ENCODE data around the gene MTCH2.

MTCH2 gene

DNA sequence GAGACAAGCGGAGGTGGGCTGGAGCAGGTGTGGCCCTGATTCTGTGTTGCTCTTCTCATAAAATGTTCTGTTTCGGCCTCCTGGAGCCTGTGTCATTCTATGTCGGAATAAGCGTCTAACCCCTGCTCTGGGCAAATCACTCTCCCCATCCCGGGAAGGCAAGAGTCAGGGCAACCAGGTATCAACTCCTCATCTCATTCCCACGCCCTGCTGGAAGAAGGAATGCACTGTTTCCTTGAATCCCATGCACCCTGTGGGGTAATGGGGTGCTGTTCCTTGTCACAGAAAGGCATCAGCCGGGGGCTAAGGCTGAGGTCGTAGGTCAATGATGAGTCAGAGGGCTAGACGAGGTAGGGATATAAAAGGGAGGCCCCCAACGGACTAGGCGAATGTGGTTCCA is 53.2 kb downstream of the MTCH2 start:
- no peak for DNase-seq

DNA sequence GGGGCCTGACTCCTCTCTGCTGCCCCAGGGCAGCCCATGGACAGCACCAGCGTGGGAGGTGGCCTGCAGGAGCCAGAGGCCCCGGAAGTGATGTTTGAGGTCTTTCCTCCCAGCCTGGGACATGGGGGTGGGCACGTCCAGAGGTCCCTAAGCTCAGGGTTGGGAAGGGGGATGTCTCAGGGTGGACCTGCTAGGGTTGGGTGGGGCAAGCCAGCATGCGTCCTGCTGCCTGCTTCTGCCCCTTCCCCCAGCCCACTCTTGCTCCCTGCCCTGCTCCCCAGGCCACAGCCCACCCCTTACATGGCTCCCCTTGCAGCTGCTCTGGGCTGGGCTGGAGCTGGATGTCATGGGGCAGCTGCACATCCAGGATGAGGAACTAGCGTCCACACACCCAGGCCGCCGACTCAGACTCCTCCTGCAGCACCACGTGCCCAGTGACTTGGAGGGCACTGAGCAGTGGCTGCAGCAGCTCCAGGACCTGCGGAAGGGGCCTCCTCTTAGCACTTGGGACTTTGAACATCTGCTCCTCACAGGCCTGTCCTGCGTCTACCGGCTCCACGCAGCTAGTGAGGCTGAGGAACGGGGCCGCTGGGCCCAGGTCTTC is 54.5 kb downstream of the MTCH2 start:
- no peak for DNase-seq

DNA sequence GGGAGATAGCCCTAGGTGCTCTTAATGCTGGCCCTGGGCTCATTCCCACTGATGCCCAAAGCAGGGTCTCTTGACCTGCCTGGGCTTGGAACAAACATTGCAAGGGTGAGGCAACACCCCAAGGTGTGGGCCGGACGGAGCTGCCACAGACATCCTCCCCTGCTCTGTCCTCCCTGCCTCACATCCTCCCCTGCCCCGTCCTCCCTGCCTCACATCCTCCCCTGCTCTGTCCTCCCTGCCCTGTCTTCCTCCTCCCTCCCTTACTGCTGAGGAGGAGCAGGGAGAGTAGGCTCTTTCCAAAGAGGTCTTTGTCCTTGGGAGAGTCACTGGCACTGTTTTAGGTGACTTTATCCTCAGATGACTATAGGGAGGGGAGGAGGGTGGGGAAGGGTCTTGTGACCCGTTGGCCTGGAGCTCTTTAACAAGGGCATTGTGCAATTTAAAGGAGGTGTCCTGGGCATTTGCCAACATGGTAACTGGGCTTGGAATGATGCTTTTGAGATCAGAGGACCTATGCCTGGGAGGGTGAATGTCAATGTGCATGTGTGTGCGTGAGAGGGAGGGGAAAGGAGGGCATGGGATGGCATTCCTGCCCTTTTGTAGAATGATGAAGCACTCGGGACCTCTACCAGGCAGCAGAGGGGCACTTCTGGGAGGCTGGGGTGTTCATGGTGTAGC is 55.2 kb downstream of the MTCH2 start:
- DNase-seq = no peak

GRCh38 chr11:47586098-47586855 is 56.1 kb downstream of the MTCH2 start, which contains the start of gene FAM180B:
TSS of gene FAM180B (plus strand) at chr11:47586678. CDS start at chr11:47586769, 91 bp downstream.
- DNase-seq = no peak

DNA sequence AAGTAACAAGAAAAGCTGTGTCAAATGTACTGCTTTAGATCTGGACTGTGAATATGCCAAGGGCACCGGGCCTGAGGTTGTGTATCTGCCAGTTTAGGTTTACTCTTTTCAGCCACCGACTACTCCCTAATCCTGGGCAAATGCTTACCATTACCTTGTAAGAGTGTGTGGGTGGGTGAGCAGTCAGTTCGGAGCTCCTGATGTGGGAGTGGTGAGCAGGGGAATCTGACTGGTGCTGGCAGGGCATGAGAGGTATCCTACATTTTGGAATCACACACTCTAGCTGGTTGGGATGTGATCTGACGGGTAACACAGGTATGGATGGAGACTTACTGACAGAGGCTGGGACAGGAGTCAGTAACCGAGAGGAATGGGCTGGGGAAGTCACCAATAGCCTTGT is 58.5 kb downstream of the MTCH2 start:
- DNase-seq = no peak

DNA sequence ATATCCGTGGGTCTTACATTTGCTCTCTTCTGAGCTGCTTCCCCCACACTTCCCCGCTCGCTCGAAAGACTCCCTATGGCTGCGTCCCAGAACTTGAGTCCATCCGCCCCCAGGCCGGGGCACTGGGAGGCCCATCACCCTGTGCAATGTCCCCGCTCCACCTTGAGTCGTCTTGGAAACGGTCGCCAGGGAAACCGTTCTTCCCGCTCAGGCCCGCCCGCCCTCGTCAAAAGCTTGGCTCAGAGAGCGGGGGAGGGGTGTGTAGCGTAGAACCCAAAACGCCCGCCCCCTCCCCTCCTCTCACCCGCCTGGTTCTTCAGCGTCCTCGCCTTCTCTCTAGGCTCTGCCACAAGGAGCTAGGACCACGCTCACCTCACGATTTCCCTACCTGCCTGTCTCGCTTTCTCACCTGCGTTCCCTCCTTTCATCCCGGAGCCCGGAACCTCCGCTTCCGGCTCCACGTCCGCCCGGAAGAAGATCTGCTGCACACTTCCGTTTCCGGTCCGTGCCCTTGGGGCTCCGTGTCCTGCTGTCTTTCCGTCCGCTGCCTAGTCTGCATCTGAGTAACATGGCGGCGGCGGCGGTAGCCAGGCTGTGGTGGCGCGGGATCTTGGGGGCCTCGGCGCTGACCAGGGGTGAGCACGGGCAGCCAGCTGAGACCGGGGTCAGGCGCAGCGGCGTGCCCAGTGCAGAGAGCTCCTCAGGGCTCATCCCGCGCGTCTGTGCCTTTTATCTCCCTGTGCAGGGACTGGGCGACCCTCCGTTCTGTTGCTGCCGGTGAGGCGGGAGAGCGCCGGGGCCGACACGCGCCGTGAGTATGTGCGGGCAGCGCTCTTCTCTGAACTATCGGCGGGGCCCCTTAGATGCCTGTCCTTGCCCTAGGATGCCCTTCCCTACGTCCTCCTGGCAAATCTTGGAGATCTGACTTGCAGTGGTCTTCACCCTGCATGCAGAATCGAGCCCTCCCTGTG is 63.5 kb downstream of the MTCH2 start, which contains the start of the genes KBTBD4 and NDUFS3:
Gene KBTBD4, minus strand, starts transcription at position 447 of the 971 bp plus-strand sequence. Its CDS starts 19 bp downstream, at position 428.
Gene NDUFS3, plus strand, starts transcription at position 551 of the 971 bp plus-strand sequence. Its CDS starts 18 bp downstream, at position 569.
- peak; percentile 93 for DNase-seq

GRCh38 chr11:47577460-47578041 is 64.8 kb downstream of the MTCH2 start:
- no peak for DNase-seq

- DNase-seq = no peak
Measured at GRCh38 chr11:47573321-47573720, 69.0 kb downstream of the MTCH2 start.

DNA sequence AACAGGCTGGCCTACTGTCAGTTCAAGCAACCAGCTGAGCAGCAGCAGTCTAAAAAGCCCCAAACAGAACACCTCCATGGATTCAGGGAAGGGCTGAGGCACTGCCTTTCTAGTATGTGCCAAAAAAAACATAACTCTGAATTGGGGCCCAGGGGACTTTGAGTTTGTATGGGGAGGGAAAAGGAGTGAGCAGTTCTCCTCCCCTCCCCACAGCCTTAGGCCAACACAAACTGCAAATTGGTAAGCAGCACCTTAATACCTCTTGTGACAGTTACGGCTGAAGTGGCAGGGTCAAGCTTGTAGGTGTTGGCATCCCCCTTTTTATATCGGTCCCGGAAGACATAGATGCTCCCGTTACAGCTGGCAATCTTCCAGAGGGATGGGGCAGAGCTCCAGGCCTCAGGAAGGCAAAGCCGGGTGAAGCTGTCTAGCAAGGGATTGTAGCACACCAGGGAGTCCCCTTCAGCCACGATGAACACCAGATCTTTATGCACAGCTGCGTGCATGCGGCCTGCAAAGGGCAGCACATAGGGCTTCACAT is 69.6 kb downstream of the MTCH2 start:
- no peak for DNase-seq

DNA sequence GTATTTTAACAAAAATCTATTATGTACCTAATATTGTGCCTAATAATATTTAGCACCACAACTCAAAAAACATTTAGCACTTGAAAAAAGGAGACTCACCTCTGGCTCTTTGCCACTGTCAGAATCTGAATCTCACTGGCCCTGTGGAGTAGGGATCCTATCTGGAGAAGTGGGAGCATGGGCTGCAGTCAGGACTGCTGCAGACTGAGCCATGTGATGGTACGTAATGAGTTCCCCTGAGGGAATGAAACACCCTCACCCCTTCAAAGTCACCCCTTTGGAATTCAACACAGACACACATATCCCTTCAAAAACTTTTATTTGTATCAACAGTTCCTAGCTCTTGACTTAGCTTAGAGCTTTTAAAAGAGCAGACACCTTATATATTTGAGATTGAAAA is 70.5 kb downstream of the MTCH2 start:
- DNase-seq = no peak

- DNase-seq = no peak
Measured at GRCh38 chr11:47571357-47571729, 71.0 kb downstream of the MTCH2 start.

DNA sequence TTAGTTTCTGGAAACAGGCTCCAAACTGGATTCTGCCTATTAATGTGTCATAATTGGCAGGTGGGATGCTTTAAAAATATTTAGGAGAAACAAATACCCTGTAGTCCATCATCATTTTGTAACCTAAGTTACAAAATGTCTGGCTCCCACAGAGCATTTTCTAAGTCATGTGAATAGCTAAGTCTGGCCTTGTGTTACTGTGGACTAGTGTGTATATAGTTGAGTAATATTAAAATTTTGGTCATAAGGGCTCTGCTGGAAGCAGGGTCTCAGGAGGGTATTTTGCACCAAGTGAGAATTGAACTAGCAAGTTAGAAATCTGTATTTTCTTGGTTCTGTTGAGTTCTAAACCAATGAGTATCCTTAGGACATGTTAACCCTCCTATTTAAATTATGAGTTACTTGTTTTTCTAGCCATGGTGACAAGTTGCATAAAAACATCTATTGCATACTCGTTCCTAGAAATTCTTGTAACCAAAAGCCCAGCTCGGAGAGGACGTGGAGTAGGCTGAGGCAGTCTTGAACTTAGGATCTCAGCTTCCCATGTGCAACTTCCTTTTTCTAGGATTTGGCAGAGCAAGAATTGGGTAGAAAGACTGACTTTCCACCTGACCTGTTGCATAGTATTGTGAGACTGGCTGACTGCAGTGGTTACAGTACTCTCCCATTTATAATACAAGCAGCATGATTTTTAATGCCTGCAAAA is 71.6 kb downstream of the MTCH2 start:
- no peak for DNase-seq

DNA sequence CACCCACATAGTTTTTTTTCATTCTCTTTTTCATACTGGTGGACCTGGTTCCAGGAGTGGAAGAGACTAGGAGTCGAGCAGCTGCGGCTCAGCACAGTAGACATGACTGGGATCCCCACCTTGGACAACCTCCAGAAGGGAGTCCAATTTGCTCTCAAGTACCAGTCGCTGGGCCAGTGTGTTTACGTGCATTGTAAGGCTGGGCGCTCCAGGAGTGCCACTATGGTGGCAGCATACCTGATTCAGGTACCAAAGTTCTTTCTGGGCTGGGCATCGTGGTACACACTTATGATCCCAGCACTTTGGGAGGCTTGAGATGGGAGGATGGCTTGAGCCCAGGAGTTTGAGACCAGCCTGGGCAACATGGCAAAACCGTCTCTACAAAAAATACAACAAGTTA is 72.7 kb downstream of the MTCH2 start:
- DNase-seq = no peak

Data from CD4-positive, alpha-beta T cell treated with Interleukin-17A for 1 hour (primary cell).